AG09309 (cell line): Measurements from ENCODE around the gene PDSS1.
"Not testable (repeated sequence)": the region's sequence is repeated elsewhere in the genome, so short reads cannot be mapped to it uniquely, and the experiment has no call there.

Experiments
- DNase-seq: peaks from one replicate; pipeline ENCODE4 v3.0.0-alpha.2; 2010; ENCODE audit warnings: low read depth
- H3K4me3 ChIP-seq: 2 replicates; pipeline ENCODE4 v1.5.1; 2011; ENCODE audit warnings: mild to moderate bottlenecking, low read depth, low read length, moderate library complexity; ENCODE audit not compliant: control insufficient read depth
- CTCF ChIP-seq: IDR thresholded peaks from 2 replicates; pipeline ENCODE4 v1.5.1; 2011; ENCODE audit warnings: mild to moderate bottlenecking, low read depth, low read length, inconsistent platforms; ENCODE audit not compliant: insufficient read depth, control insufficient read depth; ENCODE audit errors: missing control alignments

Gene PDSS1

GRCh38 chr10:26685441-26685840 lies 12.1 kb upstream of the PDSS1 start:
- no peak for TF ChIP-seq CTCF
- H3K4me3 ChIP-seq: no peak overlapping the region
- DNase-seq: no peak

- TF ChIP-seq CTCF: no peak
Observed at GRCh38 chr10:26689399-26689798, 8.1 kb upstream of the PDSS1 start.

GRCh38 chr10:26690731-26691475 lies 6.6 kb upstream of the PDSS1 start:
- no peak overlapping the region for H3K4me3 ChIP-seq
- TF ChIP-seq CTCF: no peak
- no peak for DNase-seq

More at GRCh38 chr10:26689399-26689798, 8.1 kb upstream of the PDSS1 start:
- no peak for DNase-seq
- no peak overlapping the region for H3K4me3 ChIP-seq

- H3K4me3 ChIP-seq, DNase-seq: not testable (repeated sequence)
Observed at GRCh38 chr10:26694536-26694935, 3.0 kb upstream of the PDSS1 start.

- peak overlapping the region; percentile 84 for H3K4me3 ChIP-seq
- no peak for DNase-seq
- no peak for TF ChIP-seq CTCF
Observed at GRCh38 chr10:26696786-26697162, 727 bp upstream of the PDSS1 start.

GRCh38 chr10:26697922-26698608 lies 564 bp downstream of the PDSS1 start:
- H3K4me3 ChIP-seq: peak overlapping the region; percentile 84
- DNase-seq: no peak
- no peak for TF ChIP-seq CTCF

GRCh38 chr10:26698909-26699308 lies 1.4 kb downstream of the PDSS1 start:
- no peak for DNase-seq
- no peak overlapping the region for H3K4me3 ChIP-seq
- TF ChIP-seq CTCF: no peak
